ENCODE data around the gene TNIK.

TNIK gene

GRCh38 chr3:171240504-171240835 lies 219.7 kb downstream of the TNIK start:
- H3K27me3 ChIP-seq (ENCODE audit: low read depth, low read length): no peaks in the 10 kb centered on the region
- H4K20me1 ChIP-seq (ENCODE audit: insufficient read depth, low read length): no peaks in the 10 kb centered on the region
- H2AFZ ChIP-seq (ENCODE audit: low read depth, low read length): no peak overlapping the region
- peak overlapping the region; percentile 5; the same call in 1 of the 2 replicates for H3K4me2 ChIP-seq (ENCODE audit: low read length)
- H3K27ac ChIP-seq (ENCODE audit: low read length): peak overlapping the region; percentile 5; the same call in 1 of the 2 replicates
- peaks cover 4% of the 10 kb centered on the region for H3K36me3 ChIP-seq (replicated peaks; ENCODE audit: low read depth, low read length)
- H3K79me2 ChIP-seq (ENCODE audit: low read length): peaks cover 8% of the 10 kb centered on the region
- TF ChIP-seq, protein P1, sequence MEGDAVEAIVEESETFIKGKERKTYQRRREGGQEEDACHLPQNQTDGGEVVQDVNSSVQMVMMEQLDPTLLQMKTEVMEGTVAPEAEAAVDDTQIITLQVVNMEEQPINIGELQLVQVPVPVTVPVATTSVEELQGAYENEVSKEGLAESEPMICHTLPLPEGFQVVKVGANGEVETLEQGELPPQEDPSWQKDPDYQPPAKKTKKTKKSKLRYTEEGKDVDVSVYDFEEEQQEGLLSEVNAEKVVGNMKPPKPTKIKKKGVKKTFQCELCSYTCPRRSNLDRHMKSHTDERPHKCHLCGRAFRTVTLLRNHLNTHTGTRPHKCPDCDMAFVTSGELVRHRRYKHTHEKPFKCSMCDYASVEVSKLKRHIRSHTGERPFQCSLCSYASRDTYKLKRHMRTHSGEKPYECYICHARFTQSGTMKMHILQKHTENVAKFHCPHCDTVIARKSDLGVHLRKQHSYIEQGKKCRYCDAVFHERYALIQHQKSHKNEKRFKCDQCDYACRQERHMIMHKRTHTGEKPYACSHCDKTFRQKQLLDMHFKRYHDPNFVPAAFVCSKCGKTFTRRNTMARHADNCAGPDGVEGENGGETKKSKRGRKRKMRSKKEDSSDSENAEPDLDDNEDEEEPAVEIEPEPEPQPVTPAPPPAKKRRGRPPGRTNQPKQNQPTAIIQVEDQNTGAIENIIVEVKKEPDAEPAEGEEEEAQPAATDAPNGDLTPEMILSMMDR (IDR thresholded peaks at IDR 0.05; ENCODE audit: low read depth, low read length): no peak
- TF ChIP-seq EZH2phosphoT487 (IDR thresholded peaks at IDR 0.05; ENCODE audit: low read depth): no peak
- no peaks in the 10 kb centered on the region for H3K9me3 ChIP-seq (ENCODE audit: insufficient read depth, low read length)
- peaks cover 25% of the 10 kb centered on the region for H3K4me1 ChIP-seq (ENCODE audit: low read length)
- no peak overlapping the region for H3K4me3 ChIP-seq (ENCODE audit: low read length)
- H3K9ac ChIP-seq (ENCODE audit: low read length): no peak overlapping the region

DNA sequence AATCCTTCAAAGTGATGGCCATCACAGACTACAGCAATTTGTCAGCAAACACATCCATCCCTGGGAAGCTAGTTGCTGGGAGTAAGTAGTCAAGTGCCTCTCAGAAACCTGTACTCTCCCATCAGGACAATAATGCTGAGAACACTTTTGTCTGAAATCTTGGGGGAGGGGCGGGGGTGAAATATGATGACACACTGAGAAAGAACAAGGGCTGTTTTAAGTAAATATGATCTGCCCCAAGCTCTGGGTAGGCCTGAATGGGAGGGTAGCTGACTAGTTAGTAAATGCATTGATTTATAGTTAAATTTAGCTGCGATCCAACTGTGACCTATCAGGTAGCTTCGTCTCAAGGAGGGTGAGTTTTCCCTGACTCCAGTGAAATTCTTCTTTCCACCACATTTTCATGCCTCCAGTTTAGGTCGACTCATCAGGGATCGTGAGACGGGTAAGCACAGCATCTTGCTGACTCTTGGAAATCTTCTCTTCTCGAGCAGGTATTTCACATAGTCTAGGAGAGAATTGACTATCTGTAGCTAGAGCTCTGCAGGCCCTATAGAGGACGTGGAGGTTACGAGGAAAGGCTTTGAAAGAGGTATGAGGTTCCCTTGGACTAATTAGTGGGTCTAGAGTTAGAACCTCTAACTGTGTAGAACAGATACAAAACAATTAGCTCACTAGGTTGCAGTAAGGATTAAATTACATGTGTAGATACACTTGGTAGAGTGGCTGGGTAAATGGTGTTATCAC lies 220.3 kb downstream of the TNIK start:
- peaks cover 22% of the 10 kb centered on the region for H3K4me1 ChIP-seq (ENCODE audit: low read length)
- no peak overlapping the region for H3K4me3 ChIP-seq (ENCODE audit: low read length)
- peaks cover 5% of the 10 kb centered on the region for H3K79me2 ChIP-seq (ENCODE audit: low read length)
- H3K4me2 ChIP-seq (ENCODE audit: low read length): no peak overlapping the region
- no peak overlapping the region for H2AFZ ChIP-seq (ENCODE audit: low read depth, low read length)
- H3K27me3 ChIP-seq (ENCODE audit: low read depth, low read length): no peaks in the 10 kb centered on the region
- no peak overlapping the region for H3K9ac ChIP-seq (ENCODE audit: low read length)
- H4K20me1 ChIP-seq (ENCODE audit: insufficient read depth, low read length): no peaks in the 10 kb centered on the region
- no peaks in the 10 kb centered on the region for H3K9me3 ChIP-seq (ENCODE audit: insufficient read depth, low read length)
- H3K27ac ChIP-seq (ENCODE audit: low read length): peak overlapping the region; percentile 5; the same call in 1 of the 2 replicates
- TF ChIP-seq, protein P1 (IDR thresholded peaks at IDR 0.05; ENCODE audit: low read depth, low read length): no peak
- no peak for TF ChIP-seq EZH2phosphoT487 (IDR thresholded peaks at IDR 0.05; ENCODE audit: low read depth)
- peaks cover 2% of the 10 kb centered on the region for H3K36me3 ChIP-seq (replicated peaks; ENCODE audit: low read depth, low read length)

DNA sequence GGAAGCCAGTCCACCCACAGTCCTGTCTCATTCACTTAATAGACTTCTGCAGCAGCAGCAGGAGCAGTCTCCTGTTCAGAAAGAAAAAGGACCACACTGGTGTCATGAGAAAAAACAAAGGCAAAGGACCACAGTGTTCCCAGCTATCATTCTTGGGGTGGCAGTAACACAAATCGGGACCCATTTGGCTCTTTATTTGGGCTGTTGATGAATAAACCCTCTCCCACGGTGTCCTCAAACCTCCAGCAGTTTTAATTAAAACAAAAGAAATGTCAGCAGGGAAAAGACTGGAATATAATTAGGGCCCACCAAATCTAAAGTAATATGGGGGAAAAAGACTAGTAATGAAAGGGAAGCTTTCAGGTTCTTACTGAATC lies 223.2 kb downstream of the TNIK start:
- H3K27ac ChIP-seq (ENCODE audit: low read length): no peak overlapping the region
- no peak overlapping the region for H3K9ac ChIP-seq (ENCODE audit: low read length)
- no peak overlapping the region for H2AFZ ChIP-seq (ENCODE audit: low read depth, low read length)
- no peaks in the 10 kb centered on the region for H3K9me3 ChIP-seq (ENCODE audit: insufficient read depth, low read length)
- peaks cover 3% of the 10 kb centered on the region; the same call in 1 of the 2 replicates for H3K79me2 ChIP-seq (ENCODE audit: low read length)
- H3K36me3 ChIP-seq (replicated peaks; ENCODE audit: low read depth, low read length): peaks cover 6% of the 10 kb centered on the region
- H4K20me1 ChIP-seq (ENCODE audit: insufficient read depth, low read length): no peaks in the 10 kb centered on the region
- peaks cover 9% of the 10 kb centered on the region for H3K4me1 ChIP-seq (ENCODE audit: low read length)
- no peak overlapping the region for H3K4me3 ChIP-seq (ENCODE audit: low read length)
- TF ChIP-seq, protein P1 (IDR thresholded peaks at IDR 0.05; ENCODE audit: low read depth, low read length): no peak
- no peak for TF ChIP-seq EZH2phosphoT487 (IDR thresholded peaks at IDR 0.05; ENCODE audit: low read depth)
- no peaks in the 10 kb centered on the region for H3K27me3 ChIP-seq (ENCODE audit: low read depth, low read length)
- no peak overlapping the region for H3K4me2 ChIP-seq (ENCODE audit: low read length)

- TF ChIP-seq, protein P1 (IDR thresholded peaks at IDR 0.05; ENCODE audit: low read depth, low read length): no peak
- no peak for TF ChIP-seq EZH2phosphoT487 (IDR thresholded peaks at IDR 0.05; ENCODE audit: low read depth)
Observed at GRCh38 chr3:171236265-171237008, 223.8 kb downstream of the TNIK start.

More at GRCh38 chr3:171236265-171237008, 223.8 kb downstream of the TNIK start:
- Histone ChIP-seq H3K4me1 (ENCODE audit: low read length) (peaks cover 8% of the 10 kb centered on the region), H3K9me3 (ENCODE audit: insufficient read depth, low read length) (no peaks in the 10 kb centered on the region), H3K79me2 (ENCODE audit: low read length) (peaks cover 3% of the 10 kb centered on the region; the same call in 1 of the 2 replicates), H2AFZ (ENCODE audit: low read depth, low read length) (no peak overlapping the region), H4K20me1 (ENCODE audit: insufficient read depth, low read length) (no peaks in the 10 kb centered on the region), H3K4me3 (ENCODE audit: low read length) (no peak overlapping the region), H3K27ac (ENCODE audit: low read length) (no peak overlapping the region), H3K9ac (ENCODE audit: low read length) (no peak overlapping the region), H3K4me2 (ENCODE audit: low read length) (no peak overlapping the region), H3K27me3 (ENCODE audit: low read depth, low read length) (no peaks in the 10 kb centered on the region), H3K36me3 (replicated peaks; ENCODE audit: low read depth, low read length) (peaks cover 6% of the 10 kb centered on the region)
